Rectal smooth muscle tissue (tissue), 1 donor: ENCODE results near the gene DUOX1.

ENCODE experiments used
- H3K27ac ChIP-seq: one replicate; pipeline ENCODE4 v1.7.0; 2013; ENCODE audit warnings: low read depth, low read length, inconsistent platforms
- H3K27me3 ChIP-seq: one replicate; pipeline ENCODE4 v1.7.0; 2013; ENCODE audit warnings: low read length; ENCODE audit not compliant: control insufficient read depth, insufficient read depth
- H3K36me3 ChIP-seq: one replicate; pipeline ENCODE4 v1.7.0; 2013; ENCODE audit warnings: low read length; ENCODE audit not compliant: control insufficient read depth, insufficient read depth
- H3K4me1 ChIP-seq: one replicate; pipeline ENCODE4 v1.7.0; 2013; ENCODE audit warnings: low read length; ENCODE audit not compliant: control insufficient read depth, insufficient read depth
- H3K4me3 ChIP-seq: one replicate; pipeline ENCODE4 v1.7.0; 2013; ENCODE audit warnings: low read length
- H3K9ac ChIP-seq: one replicate; pipeline ENCODE4 v1.7.0; 2013; ENCODE audit warnings: low read length

Gene DUOX1

DNA sequence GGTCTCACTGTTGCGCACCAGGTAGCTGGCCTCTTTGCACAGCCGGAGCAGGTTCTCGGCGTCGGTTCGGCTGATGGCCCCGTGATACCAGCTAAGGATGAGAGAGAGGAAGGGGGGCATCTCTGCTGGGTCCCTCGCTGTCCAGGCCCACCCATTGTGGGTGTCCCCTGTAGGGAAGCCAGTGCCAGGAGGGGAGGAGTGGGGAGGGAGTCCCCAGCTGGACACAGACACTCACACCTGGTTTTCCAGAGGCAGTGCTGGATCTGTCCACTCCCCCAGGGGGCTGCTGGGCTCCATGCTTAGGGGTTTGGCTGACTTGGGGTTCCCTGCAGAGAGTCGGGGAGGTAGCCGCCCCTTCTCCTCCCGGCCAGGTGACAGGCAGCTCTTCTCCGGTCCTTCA lies 42.1 kb downstream of the DUOX1 start:
- H3K36me3 ChIP-seq = peaks cover 8% of the 10 kb centered on the region
- H3K4me3 ChIP-seq = no peak overlapping the region
- no peak overlapping the region for H3K27ac ChIP-seq
- no peaks in the 10 kb centered on the region for H3K4me1 ChIP-seq
- H3K9ac ChIP-seq = no peak overlapping the region
- H3K27me3 ChIP-seq = no peaks in the 10 kb centered on the region

DNA sequence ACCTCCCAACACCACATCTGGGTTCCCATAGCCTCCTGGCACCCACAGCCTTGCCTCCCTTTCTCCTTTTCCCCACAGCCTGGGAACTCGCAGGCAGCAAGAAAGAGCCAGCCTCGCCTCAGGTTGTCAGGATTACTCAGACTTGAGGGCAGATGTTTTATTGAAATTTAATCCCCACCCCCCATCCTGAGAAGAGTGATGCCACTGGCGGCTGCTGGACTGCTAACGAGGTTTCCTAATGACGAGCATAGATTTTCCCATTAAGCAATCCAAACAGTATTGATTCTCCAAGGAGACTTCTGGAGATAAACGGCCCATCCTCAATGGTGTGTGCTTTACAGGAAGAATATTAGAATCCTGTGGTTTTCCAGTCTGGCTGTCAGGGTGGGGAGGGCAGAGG lies 44.3 kb downstream of the DUOX1 start:
- Histone ChIP-seq H3K4me3 (no peak overlapping the region), H3K27ac (no peak overlapping the region), H3K9ac (no peak overlapping the region), H3K27me3 (no peaks in the 10 kb centered on the region), H3K4me1 (no peaks in the 10 kb centered on the region), H3K36me3 (peaks cover 8% of the 10 kb centered on the region)

- no peak overlapping the region for H3K4me3 ChIP-seq
- H3K9ac ChIP-seq = no peak overlapping the region
- no peaks in the 10 kb centered on the region for H3K4me1 ChIP-seq
- no peaks in the 10 kb centered on the region for H3K27me3 ChIP-seq
- no peak overlapping the region for H3K27ac ChIP-seq
- peaks cover 8% of the 10 kb centered on the region for H3K36me3 ChIP-seq
Observed at GRCh38 chr15:45174577-45174976, 44.8 kb downstream of the DUOX1 start.

DNA sequence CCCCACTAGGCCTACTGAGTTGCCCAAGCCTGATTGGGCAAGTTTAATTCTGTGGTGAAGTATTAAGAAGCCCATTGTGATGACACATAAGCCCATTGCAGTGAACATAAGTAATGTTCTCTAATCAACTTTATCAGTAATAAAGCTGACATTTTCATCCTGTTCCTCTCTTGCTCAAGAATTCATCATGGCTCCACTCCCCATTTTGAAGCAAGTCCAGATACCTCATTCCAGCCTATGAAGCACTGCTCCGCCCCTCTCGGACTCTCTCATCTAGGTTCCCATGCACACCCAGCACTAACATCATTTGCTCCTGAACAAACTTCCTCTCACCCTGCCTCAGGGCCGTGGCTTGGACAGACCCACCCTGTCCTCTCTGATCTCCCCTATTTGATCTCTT lies 47.5 kb downstream of the DUOX1 start:
- Histone ChIP-seq H3K27me3 (no peaks in the 10 kb centered on the region), H3K9ac (no peak overlapping the region), H3K27ac (no peak overlapping the region), H3K36me3 (peaks cover 4% of the 10 kb centered on the region), H3K4me1 (no peaks in the 10 kb centered on the region), H3K4me3 (no peak overlapping the region)

DNA sequence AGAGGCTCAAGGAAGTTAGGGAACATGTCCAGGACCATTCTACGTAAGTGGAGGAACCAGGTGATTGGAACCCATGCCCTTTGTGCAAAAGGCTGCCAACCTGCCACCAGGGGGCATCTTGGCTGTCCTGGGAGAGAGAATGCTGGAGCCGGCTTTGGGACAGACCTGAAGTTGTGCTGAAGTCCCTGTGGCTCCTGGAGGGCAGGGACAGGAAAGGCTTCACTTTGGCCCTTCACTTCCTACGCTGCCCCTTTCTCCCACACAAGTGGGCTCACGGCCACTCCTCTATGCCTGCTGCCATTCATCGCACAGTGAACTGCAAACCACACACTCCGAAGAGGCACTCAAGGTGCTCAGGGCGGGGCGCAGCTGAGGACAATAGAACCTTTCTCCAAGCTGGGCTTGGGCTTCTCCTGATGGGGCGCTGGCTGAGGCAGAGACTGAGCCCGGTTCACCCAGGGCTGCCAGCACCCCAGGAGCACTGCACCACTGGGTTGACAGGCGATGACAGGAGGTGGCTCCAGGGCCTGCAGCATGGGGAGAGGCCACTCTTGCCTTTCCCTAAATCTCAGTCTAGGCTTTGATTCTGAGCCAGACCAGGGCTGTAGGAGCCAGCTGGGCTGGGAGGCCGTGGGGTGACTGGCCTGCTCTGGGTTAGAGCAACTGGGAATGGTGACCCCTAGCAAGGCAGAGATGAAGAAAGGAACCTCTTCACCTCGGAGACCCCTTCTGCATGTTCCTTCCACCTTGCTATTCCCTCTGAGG lies 49.6 kb downstream of the DUOX1 start:
- no peak overlapping the region for H3K9ac ChIP-seq
- H3K36me3 ChIP-seq = peaks cover 2% of the 10 kb centered on the region
- no peaks in the 10 kb centered on the region for H3K4me1 ChIP-seq
- no peak overlapping the region for H3K4me3 ChIP-seq
- no peak overlapping the region for H3K27ac ChIP-seq
- no peaks in the 10 kb centered on the region for H3K27me3 ChIP-seq

GRCh38 chr15:45180201-45180600 lies 50.4 kb downstream of the DUOX1 start:
- H3K27me3 ChIP-seq = no peaks in the 10 kb centered on the region
- H3K27ac ChIP-seq = no peak overlapping the region
- H3K4me1 ChIP-seq = no peaks in the 10 kb centered on the region
- H3K9ac ChIP-seq = no peak overlapping the region
- no peak overlapping the region for H3K4me3 ChIP-seq
- no peaks in the 10 kb centered on the region for H3K36me3 ChIP-seq

DNA sequence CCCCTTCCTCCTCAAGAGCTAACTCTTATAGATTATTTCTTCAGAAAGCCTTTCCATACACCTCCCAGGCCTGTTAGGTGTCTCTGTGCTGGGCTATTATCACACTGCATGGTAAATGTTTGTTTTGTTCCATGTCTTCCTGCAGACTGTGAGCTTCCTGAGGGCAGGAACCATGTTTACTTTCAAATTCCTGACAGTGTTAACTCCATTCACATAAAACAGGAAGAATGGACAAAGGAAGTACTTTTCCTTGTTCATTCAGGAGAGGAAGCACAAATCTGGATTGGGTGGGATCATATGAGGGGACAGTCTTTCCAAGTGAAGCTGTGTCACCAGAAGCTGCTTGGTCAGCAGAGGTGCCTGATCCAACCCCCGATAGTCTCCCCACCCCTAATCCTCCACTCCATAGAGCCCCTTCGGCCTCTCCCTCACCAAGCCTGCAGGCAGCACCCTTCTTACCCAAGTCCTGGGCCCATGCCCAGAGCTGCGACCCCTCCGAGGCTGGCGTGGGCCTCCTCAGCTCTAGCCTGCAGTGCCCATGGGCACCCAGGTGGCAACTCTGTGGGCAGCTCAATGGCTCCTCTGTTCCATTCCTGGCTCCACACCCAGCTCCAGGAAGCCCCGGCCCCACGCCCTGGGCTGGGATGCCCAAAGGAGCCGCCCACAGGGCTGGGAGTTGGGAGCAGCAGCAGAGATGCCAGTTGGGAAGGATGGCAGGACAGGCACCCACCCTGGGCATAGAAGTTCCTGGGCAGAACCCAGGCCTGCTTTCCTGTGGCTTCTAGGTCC lies 51.0 kb downstream of the DUOX1 start:
- H3K9ac ChIP-seq = no peak overlapping the region
- H3K27me3 ChIP-seq = no peaks in the 10 kb centered on the region
- no peaks in the 10 kb centered on the region for H3K4me1 ChIP-seq
- no peak overlapping the region for H3K27ac ChIP-seq
- H3K4me3 ChIP-seq = no peak overlapping the region
- no peaks in the 10 kb centered on the region for H3K36me3 ChIP-seq

DNA sequence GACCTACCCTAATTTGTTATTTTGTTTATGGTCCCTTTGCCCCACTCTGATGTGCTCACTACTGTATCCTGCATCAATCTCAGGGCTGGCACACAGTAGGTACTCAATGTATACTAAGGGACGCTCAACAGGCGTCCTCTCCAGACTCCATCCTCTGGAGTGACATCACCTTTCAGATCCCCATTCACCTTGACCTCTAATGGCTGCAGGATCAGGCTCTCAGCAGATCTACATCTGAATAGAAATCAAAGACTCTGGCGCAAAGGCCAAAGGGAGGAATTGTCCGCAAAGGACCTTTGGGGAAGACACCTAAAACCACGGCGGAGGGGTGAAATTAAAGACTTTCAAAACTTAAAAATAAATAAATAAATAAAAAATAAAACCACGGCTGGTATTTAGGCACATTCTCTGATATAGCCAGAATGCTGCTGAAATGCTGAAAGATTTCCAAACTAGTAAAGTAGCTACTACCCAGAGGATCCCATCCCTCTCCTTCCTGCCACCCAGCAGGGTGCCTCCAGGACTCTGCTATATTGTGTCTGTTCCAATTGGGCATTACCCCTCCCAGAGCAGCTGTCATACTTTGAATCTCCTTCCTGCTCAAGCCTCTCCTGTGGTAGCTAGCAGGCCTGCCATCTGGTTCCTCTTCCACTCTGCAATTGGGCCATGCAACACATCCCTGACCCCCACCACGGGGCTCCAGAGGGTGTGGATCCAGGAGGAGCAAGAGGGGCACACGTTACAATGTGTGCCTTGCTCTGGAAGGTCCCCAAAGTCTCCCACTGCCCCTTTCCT lies 51.9 kb downstream of the DUOX1 start:
- Histone ChIP-seq H3K9ac (no peak overlapping the region), H3K27me3 (no peaks in the 10 kb centered on the region), H3K27ac (no peak overlapping the region), H3K4me3 (no peak overlapping the region), H3K4me1 (peaks cover 3% of the 10 kb centered on the region), H3K36me3 (no peaks in the 10 kb centered on the region)

GRCh38 chr15:45182996-45183395 lies 53.2 kb downstream of the DUOX1 start:
- no peak overlapping the region for H3K27ac ChIP-seq
- peaks cover 5% of the 10 kb centered on the region for H3K4me1 ChIP-seq
- peaks cover under 1% of the 10 kb centered on the region for H3K27me3 ChIP-seq
- no peak overlapping the region for H3K9ac ChIP-seq
- H3K4me3 ChIP-seq = no peak overlapping the region
- H3K36me3 ChIP-seq = no peaks in the 10 kb centered on the region

DNA sequence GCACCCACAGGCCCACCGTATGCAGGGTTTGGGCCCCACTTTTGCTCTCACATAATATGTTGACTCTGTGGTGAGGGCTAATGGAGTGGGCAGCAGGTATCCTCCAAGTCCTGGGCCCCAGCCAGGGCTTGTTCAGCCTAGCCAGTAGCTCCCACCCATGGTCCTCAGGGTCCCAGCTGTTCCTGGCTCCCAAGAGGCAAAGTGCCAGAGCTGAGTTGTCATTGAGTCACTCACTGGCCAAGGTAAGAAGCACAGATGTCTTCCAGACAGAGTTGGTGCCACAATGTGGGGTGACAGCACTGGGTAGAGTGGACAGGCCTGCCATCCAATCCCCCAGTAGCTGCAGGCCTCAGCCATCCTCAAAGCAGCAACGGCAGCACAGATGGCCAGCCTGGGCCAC lies 53.7 kb downstream of the DUOX1 start:
- Histone ChIP-seq H3K27ac (no peak overlapping the region), H3K27me3 (peaks cover 4% of the 10 kb centered on the region), H3K36me3 (no peaks in the 10 kb centered on the region), H3K4me3 (no peak overlapping the region), H3K4me1 (peaks cover 5% of the 10 kb centered on the region), H3K9ac (no peak overlapping the region)

DNA sequence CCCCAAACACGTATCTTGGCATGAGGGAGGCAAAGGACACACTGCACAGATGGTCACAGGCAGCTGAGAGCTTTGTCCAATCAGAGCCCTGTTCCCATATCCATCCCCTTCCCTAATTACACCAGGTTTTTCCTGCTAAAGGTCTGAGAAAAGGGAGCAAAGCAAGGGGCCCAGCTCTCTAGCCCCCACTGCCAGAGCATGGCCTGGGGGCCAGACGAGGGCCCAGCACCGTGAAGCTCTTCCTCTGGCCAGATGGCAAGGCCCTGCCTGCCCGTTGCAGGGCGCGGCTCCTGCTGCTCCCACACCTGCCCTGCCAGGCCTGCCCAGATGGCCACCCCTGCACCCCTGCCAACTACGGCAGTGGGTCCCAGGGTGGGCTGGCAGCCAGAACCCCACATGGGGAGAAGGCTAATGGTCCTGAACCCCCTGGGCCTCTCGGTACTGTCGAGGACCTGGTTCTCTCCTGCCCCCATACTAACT lies 54.8 kb downstream of the DUOX1 start:
- H3K4me3 ChIP-seq = no peak overlapping the region
- H3K27ac ChIP-seq = no peak overlapping the region
- H3K4me1 ChIP-seq = peaks cover 5% of the 10 kb centered on the region
- H3K9ac ChIP-seq = no peak overlapping the region
- no peaks in the 10 kb centered on the region for H3K36me3 ChIP-seq
- peaks cover 4% of the 10 kb centered on the region for H3K27me3 ChIP-seq

DNA sequence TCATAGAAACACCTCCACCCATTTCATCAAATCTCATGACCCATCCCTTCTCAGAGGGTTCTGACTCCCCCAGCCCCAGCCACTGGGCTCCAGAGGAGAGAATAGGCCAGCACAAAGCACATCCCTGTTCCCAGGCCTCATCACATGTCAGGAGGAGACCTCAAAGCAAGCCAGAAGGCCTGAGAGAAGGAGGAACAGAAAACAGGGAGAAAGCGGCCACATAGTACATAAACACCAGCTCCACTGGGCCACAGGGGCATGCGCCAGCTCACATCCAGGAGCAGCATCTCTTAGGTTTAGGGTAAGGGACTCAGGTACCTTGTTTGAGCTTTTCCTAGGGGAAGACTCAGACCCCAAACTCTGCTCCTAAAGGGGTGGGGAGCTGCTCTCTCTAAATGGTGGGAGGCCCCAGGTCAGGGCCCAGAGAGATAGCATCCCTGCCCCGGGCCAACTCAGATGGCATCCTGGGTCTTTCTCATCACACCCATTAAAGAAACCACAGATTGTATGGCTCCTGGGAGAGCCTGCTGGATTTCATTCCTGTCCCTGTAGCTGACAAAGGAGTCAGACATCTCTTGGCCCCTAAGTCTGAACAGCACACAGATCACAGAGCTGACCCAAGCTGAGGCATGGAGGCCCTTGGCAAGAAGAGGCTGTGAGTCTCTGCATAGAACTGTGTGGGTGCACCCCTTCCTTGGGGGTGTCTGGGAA lies 55.4 kb downstream of the DUOX1 start:
- H3K4me1 ChIP-seq = peaks cover 5% of the 10 kb centered on the region
- H3K36me3 ChIP-seq = no peaks in the 10 kb centered on the region
- H3K9ac ChIP-seq = no peak overlapping the region
- H3K4me3 ChIP-seq = no peak overlapping the region
- peaks cover 4% of the 10 kb centered on the region for H3K27me3 ChIP-seq
- no peak overlapping the region for H3K27ac ChIP-seq
